Measurements from ENCODE around the gene KRABD2.

KRABD2 gene

DNA sequence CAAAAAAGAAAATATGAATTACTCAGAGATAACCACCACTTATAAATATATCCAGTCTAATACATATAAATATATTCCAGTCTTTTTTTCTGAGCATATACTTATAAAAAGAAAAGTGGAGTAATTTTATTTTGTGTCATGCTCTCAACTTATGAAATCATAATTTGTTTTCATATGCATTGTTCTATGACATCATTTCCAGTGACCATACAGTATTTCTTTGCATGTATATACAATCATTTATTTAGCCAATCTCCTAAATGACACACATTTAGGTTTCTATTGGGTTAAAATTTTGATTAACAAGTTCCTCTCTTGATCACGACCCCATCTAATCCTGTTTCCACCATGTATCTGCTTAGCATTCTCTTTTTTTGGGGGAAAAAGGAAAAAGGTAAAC is 42.8 kb upstream of the KRABD2 start:
- intact Hi-C loops (cut with micrococcal nuclease), result no loop called here
- Histone ChIP-seq H3K4me3 (ENCODE audit: control extremely low read depth in 1 of 5, extremely low read depth in 1 of 5, insufficient read depth in 1 of 5, low read depth in 2 of 5, low read length in 4 of 5) (no peak overlapping the region), H3K79me2 (ENCODE audit: control insufficient read depth, insufficient read depth, low read length) (no peaks in the 10 kb centered on the region), H3K4me2 (replicated peaks; ENCODE audit: low read depth, low read length, poor library complexity, severe bottlenecking) (no peak overlapping the region), H4K20me1 (ENCODE audit: control insufficient read depth, insufficient read depth, low read length, poor library complexity, severe bottlenecking) (no peaks in the 10 kb centered on the region), H3K27ac (ENCODE audit: low read length in 2 of 2) (no peak overlapping the region), H3K27me3 (replicated peaks in 1 of 4; ENCODE audit: control extremely low read depth in 1 of 4, control insufficient read depth in 3 of 4, insufficient read depth in 4 of 4, low read length in 3 of 4) (peaks cover 0 to 16% (median 10%) of the 10 kb centered on the region in 4 experiments), H3K4me1 (ENCODE audit: control insufficient read depth in 2 of 2, insufficient read depth in 2 of 2, low read length in 2 of 2) (no peaks in the 10 kb centered on the region), H3K36me3 (replicated peaks in 1 of 2; ENCODE audit: control extremely low read depth in 1 of 2, control insufficient read depth in 1 of 2, extremely low read depth in 1 of 2, insufficient read depth in 2 of 2, low read length in 1 of 2) (no peaks in the 10 kb centered on the region), H3K9me3 (ENCODE audit: control extremely low read depth in 1 of 3, control insufficient read depth in 2 of 3, insufficient read depth in 1 of 3, low read length in 2 of 3) (peaks cover 0 to 4% (median 0%) of the 10 kb centered on the region in 3 donors), H2AFZ (ENCODE audit: insufficient read depth, low read depth, low read length, poor library complexity, severe bottlenecking) (no peak overlapping the region), H3K9ac (ENCODE audit: low read length) (no peak overlapping the region)
- Mint-ChIP-seq H3K27ac (no peak overlapping the region), H3K27me3 (peaks cover 55% of the 10 kb centered on the region), H3K4me3 (no peak overlapping the region), H3K4me1 (no peaks in the 10 kb centered on the region), H3K9me3 (ENCODE audit: insufficient read depth) (no peaks in the 10 kb centered on the region)
- DNase-seq (no peak), ATAC-seq (ENCODE audit: low read depth) (no peak)
- no CpG with 5 or more reads among the region's 1 CpG for WGBS (ENCODE audit: insufficient coverage)
- TF ChIP-seq EZH2 (IDR thresholded peaks at IDR 0.05; ENCODE audit: borderline replicate concordance, insufficient read depth, low read depth, low read length, poor library complexity, severe bottlenecking) (no peak), CTCF (IDR thresholded peaks at IDR 0.05) (no peak)
- CTCF ChIA-PET, result interaction anchor here (2.5 kb wide), 1 partner anchor 8 kb away, joined by 16 read pairs; no protein-coding TSS in a partner anchor
- POLR2A ChIA-PET, result no interaction called here

GRCh38 chr17:8418471-8418870 is 42.0 kb upstream of the KRABD2 start:
- no peak overlapping the region for H2AFZ ChIP-seq (ENCODE audit: insufficient read depth, low read depth, low read length, poor library complexity, severe bottlenecking)
- ATAC-seq (ENCODE audit: low read depth) (no peak), DNase-seq (no peak)
- ChIA-PET CTCF (no interaction called here), POLR2A (no interaction called here)
- H3K4me1 ChIP-seq (ENCODE audit: control insufficient read depth in 2 of 2, insufficient read depth in 2 of 2, low read length in 2 of 2), result no peaks in the 10 kb centered on the region
- no peak overlapping the region for H3K4me2 ChIP-seq (replicated peaks; ENCODE audit: low read depth, low read length, poor library complexity, severe bottlenecking)
- H4K20me1 ChIP-seq (ENCODE audit: control insufficient read depth, insufficient read depth, low read length, poor library complexity, severe bottlenecking), result no peaks in the 10 kb centered on the region
- Mint-ChIP-seq H3K9me3 (ENCODE audit: insufficient read depth) (no peaks in the 10 kb centered on the region), H3K27me3 (peaks cover 55% of the 10 kb centered on the region), H3K4me1 (no peaks in the 10 kb centered on the region), H3K27ac (no peak overlapping the region), H3K4me3 (no peak overlapping the region)
- no peaks in the 10 kb centered on the region for H3K36me3 ChIP-seq (replicated peaks in 1 of 2; ENCODE audit: control extremely low read depth in 1 of 2, control insufficient read depth in 1 of 2, extremely low read depth in 1 of 2, insufficient read depth in 2 of 2, low read length in 1 of 2)
- WGBS (ENCODE audit: insufficient coverage), result no CpG with 5 or more reads among the region's 1 CpG
- no peak overlapping the region for H3K9ac ChIP-seq (ENCODE audit: low read length)
- TF ChIP-seq CTCF (IDR thresholded peaks at IDR 0.05) (no peak), EZH2 (IDR thresholded peaks at IDR 0.05; ENCODE audit: borderline replicate concordance, insufficient read depth, low read depth, low read length, poor library complexity, severe bottlenecking) (no peak)
- peaks cover 0 to 4% (median 0%) of the 10 kb centered on the region in 3 donors for H3K9me3 ChIP-seq (ENCODE audit: control extremely low read depth in 1 of 3, control insufficient read depth in 2 of 3, insufficient read depth in 1 of 3, low read length in 2 of 3)
- H3K27me3 ChIP-seq (replicated peaks in 1 of 4; ENCODE audit: control extremely low read depth in 1 of 4, control insufficient read depth in 3 of 4, insufficient read depth in 4 of 4, low read length in 3 of 4), result peaks cover 0 to 17% (median 10%) of the 10 kb centered on the region in 4 experiments
- no peaks in the 10 kb centered on the region for H3K79me2 ChIP-seq (ENCODE audit: control insufficient read depth, insufficient read depth, low read length)
- H3K4me3 ChIP-seq (ENCODE audit: control extremely low read depth in 1 of 5, extremely low read depth in 1 of 5, insufficient read depth in 1 of 5, low read depth in 2 of 5, low read length in 4 of 5), result peak overlapping the region in 1 of 5 experiments; percentile 21
- H3K27ac ChIP-seq (ENCODE audit: low read length in 2 of 2), result no peak overlapping the region
- intact Hi-C loops (cut with micrococcal nuclease), result no loop called here

Measured in B cell (primary cell).